ENCODE results near the gene ZBTB42.

Gene ZBTB42

GRCh38 chr14:104841730-104842129 is 40.8 kb downstream of the ZBTB42 start:
- TF ChIP-seq CTCF (IDR thresholded peaks at IDR 0.05; ENCODE audit: control insufficient read depth, insufficient read depth, low read depth, low read length, missing control alignments), result no peak
- no peak for DNase-seq (ENCODE audit: low read depth)
- H3K4me3 ChIP-seq (ENCODE audit: control insufficient read depth, low read depth, low read length), result no peak overlapping the region

- H3K4me3 ChIP-seq (ENCODE audit: control insufficient read depth, low read depth, low read length), result no peak overlapping the region
- no peak for TF ChIP-seq CTCF (IDR thresholded peaks at IDR 0.05; ENCODE audit: control insufficient read depth, insufficient read depth, low read depth, low read length, missing control alignments)
- DNase-seq (ENCODE audit: low read depth), result no peak
These were observed 42.1 kb downstream of the ZBTB42 start for GRCh38 chr14:104843006-104843405.

GRCh38 chr14:104843442-104844305 is 42.8 kb downstream of the ZBTB42 start:
- H3K4me3 ChIP-seq (ENCODE audit: control insufficient read depth, low read depth, low read length), result peak overlapping the region; percentile 4
- DNase-seq (ENCODE audit: low read depth), result no peak
- no peak for TF ChIP-seq CTCF (IDR thresholded peaks at IDR 0.05; ENCODE audit: control insufficient read depth, insufficient read depth, low read depth, low read length, missing control alignments)

DNA sequence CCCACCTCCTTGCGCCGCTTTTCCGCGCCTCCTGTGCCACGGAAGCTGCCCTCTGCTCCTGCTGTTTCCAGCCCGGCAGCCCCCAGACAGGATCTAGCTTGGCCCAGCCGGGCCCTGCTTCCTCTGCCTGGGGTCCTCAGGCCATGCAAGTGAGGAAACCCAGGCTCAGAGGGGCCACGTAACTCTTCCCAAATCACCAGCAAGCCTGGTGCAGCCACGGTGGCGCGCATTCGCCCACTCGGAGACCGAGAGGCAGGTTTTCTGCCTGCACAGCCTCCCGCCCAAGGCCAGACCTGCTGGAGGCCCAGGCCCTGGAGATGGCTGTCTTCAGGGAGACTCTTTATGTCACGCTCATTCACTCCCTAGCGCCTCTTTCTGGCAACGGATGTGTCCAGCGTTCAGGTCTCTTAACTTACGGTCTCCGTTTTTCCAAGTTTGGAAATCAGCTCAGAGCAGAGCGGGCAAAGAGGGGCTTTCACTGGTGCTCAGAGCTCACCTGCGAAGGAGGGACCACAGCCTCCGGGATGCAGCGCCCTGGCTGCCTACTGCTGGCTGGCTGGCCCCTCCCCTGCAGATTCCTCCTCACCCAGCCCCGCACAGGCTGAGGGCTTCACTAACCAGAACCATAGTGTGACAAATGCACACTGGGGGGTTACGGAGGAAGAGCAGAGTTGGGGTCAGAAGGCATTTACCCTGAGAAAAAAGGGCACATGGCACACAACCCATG is 43.6 kb downstream of the ZBTB42 start:
- no peak for TF ChIP-seq CTCF (IDR thresholded peaks at IDR 0.05; ENCODE audit: control insufficient read depth, insufficient read depth, low read depth, low read length, missing control alignments)
- no peak overlapping the region for H3K4me3 ChIP-seq (ENCODE audit: control insufficient read depth, low read depth, low read length)

GRCh38 chr14:104845033-104845666 is 44.2 kb downstream of the ZBTB42 start:
- TF ChIP-seq CTCF (IDR thresholded peaks at IDR 0.05; ENCODE audit: control insufficient read depth, insufficient read depth, low read depth, low read length, missing control alignments), result no peak
- H3K4me3 ChIP-seq (ENCODE audit: control insufficient read depth, low read depth, low read length), result no peak overlapping the region
- DNase-seq (ENCODE audit: low read depth), result no peak

More for the DNA sequence above, 43.6 kb downstream of the ZBTB42 start:
- no peak for DNase-seq (ENCODE audit: low read depth)

- DNase-seq (ENCODE audit: low read depth), result no peak
- no peak overlapping the region for H3K4me3 ChIP-seq (ENCODE audit: control insufficient read depth, low read depth, low read length)
- TF ChIP-seq CTCF (IDR thresholded peaks at IDR 0.05; ENCODE audit: control insufficient read depth, insufficient read depth, low read depth, low read length, missing control alignments), result no peak
These were observed 45.0 kb downstream of the ZBTB42 start for GRCh38 chr14:104845834-104846441.
